Measurements from ENCODE around the gene PWP2.
A peak's percentile ranks its signal among the peaks of the same experiment; 100 is the strongest.
"Not testable (repeated sequence)": the region's sequence is repeated elsewhere in the genome, so short reads cannot be mapped to it uniquely, and the experiment has no call there.

PWP2 gene

DNA sequence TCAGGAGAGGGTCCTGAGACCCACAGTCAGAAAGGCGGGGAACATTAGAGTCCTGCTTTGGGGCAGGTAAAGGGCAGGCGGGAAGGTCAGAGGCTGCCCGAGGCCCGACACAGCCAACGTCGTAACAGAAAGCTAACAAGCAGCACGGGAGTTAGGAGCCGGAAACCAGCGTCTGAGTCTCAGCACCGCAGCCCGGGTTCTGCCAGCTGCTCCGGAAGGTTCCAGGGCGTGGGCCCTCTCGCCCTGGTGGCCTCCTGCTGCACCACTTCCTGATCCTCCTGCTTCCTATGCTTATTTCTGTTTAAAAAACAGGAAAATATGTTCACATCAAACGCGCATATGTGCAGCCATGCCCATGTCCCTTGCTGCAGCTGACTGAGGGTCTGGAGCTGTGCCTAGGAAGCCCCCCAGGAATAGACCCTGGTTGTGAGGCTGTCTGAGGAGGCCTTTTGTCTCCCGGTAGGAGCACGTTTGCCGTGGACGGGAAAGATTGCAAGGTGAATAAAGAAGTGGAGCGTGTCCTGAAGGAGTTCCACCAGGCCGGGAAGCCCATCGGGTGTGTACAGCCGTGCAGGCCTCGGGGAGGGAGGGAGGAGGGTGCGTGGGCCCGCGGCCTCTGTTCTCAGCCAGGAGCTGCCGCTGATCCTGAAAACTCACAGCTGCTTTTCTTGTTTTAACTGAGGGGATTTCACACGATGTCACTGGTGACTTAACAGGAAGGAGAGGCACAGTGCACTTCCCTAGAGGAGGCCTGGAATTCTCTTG, 32.8 kb downstream of the PWP2 start:
- not testable (repeated sequence) for DNase-seq

DNA sequence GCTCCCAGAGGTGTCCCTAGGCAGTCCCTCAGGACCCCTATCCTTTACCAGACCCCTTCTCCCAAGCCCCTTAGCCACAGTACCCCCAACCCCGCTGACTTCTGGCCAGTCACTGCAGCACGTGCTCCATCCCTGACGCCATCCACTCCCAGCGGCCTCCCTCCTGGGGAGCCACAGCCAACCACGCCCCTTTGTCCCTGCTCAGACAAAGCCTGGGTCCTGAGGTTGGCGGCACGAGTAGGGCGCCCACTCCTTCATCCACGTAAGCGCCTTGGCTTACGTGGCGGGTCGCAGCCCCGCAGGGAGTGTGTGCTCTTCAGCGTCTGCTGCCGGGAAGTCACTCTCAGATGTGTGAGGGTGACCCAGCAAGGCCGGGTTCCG, 33.3 kb downstream of the PWP2 start:
- not testable (repeated sequence) for DNase-seq

DNA sequence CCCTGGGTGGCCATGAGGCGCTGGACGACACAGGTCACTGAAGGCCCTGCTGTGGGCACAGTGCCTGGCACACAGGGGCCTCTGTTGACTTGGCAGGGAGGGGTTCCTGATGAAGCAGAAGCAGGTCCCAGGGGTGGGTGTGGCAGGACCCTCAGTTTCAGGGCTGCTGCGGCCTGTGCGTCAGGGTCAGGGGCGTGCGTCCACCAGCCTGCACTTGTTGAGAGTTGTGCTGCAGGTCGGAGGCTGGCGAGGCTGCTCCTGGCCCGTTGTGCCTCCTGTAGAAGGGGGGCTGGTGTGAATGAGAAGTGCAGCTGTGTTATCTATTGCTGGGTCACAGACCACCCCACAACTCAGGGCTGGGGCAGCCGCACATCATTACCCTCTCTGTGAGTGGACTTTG, 35.3 kb downstream of the PWP2 start:
- DNase-seq, result not testable (repeated sequence)

DNA sequence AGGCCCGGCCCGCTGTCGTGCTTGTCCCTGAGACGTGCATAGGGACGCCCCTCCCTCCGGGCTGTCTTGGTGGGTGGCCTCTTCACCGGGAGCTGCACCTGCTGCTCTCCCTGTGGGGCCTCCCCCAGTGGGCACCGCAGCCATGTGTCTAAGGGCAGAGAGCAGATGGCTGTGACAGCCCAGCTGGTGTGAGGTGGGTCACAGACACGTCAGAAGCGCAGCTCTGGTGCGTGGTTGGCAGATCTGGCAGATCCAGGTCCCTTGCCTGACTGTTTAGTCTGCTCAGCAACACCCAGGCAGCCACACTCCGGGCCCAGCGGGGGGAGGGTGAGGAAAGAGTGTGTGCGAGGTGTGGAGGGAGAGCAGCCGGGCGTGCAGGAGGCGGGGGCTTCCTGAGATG, 36.2 kb downstream of the PWP2 start:
- DNase-seq, result not testable (repeated sequence)

DNA sequence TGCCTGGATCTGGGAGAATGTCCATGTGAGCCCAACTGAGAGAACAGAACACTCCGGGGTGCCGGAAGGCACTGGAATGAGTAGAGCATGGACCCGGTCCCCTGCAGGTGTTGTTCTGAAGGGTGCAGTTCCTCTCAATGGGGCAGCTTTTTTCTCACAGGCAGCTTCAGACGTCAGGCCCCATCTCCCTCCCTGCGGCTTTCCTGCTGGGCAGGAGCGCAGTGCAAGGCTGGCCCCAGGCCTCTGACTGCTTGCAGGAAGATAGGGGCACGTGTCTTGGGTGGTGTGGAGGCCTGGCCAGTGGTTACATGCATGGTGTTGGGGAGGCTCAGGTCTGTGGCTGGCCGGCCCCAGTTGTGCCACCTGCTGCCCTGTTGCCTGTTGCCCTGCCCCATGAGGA, 36.8 kb downstream of the PWP2 start:
- not testable (repeated sequence) for DNase-seq

DNA sequence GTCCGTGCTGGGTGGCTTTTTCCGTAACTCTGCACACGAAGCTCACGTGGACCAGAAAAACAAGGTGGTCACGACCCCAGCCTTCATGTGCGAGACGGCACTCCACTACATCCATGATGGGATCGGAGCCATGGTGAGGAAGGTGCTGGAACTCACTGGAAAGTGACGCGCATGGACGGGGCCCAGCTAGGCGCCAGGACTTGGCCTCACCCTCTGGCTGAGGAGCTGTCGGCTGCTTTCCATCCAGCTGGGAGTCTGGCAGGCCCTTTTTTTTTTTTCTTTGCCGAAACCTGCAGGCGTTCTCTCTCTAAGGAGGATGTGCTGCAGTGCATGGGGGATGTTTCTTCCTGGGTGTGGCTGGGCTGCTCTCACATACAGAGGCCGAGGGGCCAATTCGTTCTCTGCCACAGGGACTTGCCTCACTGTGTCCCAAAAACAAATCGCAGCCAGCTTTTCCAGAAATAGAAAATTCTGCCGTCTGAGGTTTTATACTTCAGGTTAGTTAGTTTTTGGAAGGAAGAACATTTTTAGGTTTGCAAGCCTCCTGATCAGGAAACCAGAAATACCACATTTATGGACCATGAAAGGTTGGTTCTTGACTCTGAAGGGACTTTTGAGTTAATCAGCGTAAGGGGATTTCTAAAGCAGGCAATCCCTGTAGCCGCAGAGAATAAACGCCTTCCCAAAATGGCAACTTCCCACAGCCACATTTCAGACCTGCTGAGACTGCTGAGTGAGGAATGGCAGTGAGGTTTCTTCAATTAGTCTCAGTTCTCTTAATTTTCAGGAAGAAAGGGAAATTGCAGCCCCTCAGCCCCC, 37.8 kb downstream of the PWP2 start:
- not testable (repeated sequence) for DNase-seq

DNA sequence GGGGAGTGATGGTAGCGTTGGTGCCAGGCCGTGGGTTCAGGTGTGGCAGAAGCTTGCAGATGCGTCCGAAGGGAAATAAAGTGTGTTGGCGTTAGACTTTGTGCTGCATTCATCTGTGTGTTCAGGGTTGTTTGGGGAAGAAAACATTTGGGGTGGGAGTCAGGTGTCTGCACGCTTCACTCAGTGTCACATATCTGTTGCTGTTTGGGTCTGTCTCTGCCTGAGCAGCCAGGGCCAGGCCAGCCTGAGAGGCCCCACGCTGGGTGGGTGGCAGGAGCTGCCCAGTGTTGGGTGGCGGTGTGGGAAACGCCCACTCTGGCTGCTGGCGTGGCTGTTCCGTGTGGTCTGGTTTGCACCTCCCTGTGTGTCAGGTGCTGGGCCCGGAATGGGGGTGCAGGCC, 38.4 kb downstream of the PWP2 start:
- DNase-seq, result not testable (repeated sequence)

DNA sequence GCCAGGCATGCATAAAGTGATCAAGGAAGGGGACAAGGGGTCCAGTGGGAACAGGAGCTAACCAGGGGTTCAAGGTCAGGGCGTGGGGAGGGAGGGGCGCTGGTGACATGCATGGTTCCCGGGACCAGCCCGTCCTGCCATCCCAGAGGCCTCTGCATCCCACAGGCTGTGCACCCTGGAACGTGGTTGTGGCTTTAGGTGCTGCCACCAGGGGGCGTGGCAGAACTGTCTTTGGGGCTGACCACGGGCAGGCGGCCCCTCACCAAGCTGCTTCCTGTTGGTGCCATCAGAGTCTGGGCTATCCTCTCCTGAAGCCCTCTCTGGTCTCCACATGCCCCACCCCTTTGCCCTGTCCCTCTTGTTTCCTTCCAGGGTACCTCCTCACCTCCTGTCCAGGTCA, 39.9 kb downstream of the PWP2 start:
- not testable (repeated sequence) for DNase-seq

DNA sequence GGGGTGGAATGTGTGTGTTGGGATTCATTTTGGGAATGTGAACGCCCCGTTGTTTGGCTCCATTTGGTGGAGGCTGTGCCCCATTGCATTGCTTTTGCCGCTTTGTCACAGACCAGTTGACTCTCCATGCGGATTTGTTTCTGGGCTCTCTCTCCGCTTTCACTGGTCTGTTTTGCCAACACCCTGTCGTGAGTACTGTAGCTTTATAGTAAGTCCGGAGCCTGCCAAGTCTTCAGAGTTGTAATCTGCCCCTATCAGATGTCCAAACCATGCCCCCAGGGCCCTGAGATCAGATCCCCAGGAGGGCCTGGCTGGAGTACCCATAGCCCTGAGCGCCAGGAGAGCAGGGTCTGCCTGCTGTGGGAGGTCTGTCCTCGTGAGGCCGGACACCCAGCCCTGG, 43.1 kb downstream of the PWP2 start:
- not testable (repeated sequence) for DNase-seq

DNA sequence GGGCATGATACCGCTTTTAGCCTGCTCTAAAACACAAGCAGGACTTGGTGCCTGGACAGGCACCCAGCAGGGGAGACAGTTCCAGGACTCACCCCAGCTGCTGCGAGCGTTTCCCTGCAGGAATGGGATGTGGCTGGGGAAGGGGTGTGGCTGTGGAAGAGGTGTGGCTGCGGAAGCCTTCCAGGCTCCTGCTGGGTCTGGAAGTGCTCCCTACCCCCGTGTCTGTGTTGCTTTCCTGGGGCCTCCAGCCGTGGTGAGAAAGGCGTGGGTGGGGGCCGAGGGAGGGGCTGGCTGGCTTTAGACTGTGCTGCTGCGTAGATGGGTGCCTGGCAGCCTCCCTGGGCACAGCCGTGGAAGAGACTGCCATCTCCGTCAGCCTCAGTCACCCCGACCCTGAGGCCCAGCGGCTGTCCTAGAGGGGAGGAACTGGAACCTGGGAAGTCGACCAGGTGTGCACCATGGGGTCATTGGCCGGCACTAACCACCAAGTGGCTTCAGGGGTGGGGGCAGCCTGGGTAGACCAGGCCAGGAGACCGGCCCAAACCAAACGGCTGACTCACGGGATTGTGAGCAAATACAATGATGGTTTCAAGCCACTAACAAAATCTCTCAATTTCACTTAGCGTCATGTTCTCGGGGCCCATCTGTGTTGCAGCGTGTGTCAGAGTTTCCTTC, 46.2 kb downstream of the PWP2 start:
- DNase-seq, result not testable (repeated sequence)

DNA sequence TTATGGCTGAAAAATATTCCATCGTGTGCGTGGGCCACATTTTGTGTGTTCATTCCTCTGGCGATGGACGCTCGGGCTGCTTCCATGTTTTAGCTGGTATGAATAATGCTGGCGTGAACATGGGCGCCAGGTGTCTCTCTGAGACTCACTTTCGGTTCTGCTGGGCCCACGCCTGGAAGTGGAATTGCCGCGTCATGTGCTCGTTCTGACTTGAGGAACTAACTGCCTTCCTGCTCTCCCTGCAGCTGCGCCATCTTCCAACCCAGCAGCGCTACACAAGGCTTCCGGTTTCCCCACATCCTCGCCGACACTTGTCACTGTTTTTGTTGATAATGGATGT, 46.7 kb downstream of the PWP2 start:
- peak; percentile 32 for DNase-seq

DNA sequence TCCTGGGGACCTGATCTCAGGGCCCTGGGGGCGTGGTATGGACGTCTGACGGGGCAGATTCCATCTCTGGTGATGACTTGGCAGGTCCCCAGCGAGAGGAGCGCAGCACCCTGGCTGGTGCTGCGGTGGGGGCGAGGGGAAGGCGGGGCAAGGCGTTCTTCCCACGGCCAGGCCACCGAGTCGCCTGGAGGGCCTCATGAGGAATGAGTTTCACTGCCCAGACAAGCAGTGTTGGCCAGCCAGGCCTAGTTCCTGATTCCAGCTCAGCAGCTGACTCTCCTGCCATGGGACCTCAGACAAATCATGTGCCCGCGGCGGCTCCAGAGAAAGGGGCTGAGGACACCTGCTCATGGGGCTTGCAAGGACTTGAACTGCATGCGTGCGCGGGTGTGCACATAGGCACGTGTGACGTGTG, 47.6 kb downstream of the PWP2 start:
- DNase-seq, result not testable (repeated sequence)

DNA sequence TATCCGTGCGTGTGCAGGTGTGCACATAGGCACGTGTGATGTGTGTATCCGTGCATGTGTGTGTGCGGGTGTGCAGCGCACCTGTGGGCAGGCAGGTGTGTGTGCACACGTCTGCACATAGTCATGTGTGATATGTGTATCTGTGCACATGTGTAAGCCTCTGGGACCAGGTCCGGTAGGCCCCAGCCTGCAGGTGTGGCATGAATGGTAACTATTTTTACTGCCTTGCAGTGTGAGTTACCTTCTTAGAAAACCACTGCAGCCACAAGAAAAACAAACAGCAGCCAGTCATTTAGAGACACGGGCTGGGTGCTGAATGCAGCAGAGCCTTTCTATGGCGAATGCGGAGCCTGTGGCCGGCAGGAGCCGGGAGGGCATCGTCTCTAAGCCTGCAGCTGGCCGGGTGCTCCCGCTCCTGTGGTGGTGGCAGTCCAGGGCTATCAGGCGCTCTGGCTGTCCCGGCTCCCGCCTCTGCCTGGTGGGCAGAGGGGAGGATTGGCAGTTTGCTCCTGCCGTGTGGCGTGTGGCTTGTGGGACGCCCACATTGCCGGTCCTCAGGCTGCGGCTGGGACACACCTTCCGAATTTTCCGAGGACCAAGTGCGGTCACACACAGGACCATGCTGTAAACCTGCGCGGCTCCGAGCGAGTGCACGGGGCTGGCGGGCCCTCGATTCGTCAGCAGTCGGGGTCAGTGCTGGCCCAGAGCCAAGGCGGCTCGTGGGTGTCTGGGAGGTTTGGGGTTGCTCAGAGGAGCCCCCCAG, 48.2 kb downstream of the PWP2 start:
- not testable (repeated sequence) for DNase-seq

DNA sequence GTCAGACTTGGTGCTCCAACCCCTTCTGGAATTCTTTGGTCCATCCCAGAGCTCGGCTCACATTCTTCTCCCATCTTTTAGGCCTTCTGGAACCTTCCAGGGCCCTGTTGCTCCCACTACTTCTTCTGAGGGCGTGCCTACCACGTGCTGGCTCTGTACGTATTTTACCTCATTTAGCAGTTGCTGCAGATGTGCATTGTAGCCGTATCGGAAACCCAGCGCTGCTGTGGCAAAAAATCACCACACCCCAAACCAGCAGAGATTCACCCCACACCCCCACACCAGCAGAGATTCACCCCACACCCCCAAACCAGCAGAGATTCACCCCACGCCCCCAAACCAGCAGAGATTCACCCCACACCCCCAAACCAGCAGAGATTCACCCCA, 48.8 kb downstream of the PWP2 start:
- DNase-seq, result not testable (repeated sequence)

DNA sequence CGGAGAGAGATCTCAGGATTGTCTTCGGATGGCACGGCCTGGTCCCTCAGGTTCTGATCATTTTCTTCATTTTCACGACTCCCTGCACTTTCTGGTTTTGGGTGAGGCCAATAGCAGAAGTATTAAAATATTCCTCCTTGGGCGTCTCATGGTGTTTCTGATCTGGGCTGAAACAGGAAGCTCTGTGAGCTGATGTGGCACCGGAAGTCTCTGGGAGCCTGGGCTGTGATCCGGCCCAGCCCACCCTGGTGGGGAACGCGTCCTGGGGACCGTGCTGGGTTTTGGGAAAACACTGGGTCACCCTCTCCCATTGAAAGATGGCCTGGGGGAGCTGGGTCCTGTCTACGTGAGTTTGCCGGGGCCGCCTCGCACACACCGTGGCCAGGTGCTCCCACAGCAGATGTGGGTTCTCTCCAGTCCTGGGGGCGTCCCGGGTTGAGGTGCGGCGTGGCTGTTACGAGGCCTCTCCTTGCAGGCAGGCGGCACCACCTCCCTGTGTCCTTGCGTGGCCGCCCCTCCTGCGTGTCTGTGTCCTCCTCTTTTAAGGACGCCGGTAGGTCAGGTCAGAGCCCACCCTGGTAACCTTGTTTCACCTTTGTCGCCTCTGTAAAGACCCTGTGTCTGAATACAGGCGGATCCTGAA, 50.4 kb downstream of the PWP2 start:
- DNase-seq, result not testable (repeated sequence)

DNA sequence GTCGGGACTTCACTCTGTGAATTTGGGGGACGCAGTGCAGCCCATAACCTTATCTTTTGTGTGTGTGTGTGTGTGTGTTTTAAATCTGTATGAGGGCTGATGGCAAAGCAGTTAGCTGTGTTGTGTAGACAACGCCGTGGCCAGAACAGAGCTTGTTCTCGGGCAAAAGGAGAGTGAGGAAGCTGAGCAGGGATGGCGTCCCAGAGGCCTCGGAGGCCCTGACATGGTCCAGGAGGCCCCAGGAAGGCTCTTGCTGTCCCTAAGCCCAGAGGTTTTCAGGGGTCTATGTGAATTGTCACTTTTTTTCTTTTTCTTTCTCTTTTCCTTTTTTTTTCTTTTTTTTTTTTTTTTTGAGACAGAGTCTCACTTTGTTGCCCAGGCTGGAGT, 50.9 kb downstream of the PWP2 start:
- not testable (repeated sequence) for DNase-seq

DNA sequence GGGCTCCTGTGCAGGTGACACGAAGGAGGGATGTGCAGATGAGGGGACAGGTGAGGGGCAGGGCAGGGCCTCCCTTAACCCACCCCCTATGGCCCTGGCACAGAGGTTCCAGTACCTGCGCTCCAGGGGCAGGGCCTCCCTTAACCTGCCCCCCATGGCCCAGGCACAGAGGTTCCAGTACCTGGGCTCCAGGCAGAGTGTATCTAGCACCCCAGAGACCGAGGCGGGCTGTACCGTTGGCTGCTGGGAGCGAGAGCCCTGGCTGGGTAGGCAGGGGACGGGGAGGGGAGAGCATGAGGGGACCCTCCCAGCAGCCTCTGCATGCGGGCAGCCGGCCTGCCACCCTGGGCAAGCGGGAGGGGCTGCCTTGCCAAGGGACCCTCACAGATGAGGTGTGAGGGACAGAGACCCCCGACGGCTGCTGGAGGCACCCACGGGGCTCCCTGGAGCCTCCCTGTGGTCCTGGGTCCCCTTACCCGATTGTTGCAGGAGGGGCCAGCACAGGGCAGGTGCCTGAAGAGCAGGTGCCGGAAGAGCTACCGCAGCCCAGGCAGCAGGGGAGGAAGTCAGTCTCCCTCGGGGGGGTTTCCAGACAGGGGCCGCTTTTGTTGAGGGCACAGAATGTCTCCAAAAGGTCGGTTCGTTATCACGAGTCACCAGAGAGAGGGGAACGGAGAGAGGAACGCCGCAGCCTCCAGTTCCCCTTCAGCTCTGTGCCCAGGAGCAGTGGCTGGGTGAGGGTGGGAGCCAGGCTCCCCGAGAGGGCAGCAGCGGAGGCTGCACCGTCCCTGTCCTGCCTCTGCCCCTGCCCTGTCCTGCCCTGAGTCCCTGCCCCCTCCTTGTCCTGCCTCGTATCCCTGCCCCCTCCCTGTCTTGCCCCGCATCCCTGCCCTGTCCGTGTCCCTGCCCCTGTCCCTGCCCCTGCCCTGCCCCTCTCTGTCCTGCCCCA, 52.4 kb downstream of the PWP2 start:
- not testable (repeated sequence) for DNase-seq

DNA sequence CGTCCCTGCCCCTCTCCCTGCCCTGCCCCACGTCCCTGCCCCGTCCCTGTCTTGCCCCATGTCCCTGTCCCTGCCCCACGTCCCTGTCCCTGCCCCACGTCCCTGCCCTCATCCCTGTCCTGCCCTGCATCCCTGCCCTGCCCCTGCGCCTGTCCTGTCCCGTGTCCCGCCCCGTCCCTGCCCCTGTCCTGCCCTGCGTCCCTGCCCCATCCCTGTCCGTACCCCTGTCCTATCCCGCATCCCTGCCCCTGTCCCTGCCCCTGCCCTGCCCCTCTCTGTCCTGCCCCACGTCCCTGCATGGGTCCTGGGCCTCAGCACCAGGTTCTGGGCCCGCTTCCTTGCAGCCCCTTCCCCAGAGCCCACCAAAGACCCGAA, 53.1 kb downstream of the PWP2 start:
- DNase-seq, result not testable (repeated sequence)

DNA sequence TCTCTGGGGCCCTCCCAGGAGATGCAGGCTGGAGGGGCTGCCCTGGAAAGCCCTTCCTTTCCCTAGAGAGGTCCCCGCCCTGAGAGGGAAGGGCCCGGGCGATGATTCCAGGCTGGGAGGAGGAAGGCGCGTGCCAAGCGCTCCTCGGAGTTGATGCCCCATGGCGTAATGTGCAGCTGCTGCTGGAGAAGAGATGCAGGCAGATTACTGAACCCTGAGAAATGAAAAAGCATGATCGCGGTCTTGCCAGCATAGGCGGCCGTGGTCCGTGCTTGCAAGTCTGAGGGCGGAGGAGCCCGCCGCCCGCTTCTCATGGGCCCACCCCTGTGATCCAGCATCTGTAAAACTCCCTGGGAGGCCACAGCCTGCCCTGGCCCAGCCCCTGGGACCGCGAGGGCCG, 53.6 kb downstream of the PWP2 start:
- DNase-seq, result not testable (repeated sequence)

DNA sequence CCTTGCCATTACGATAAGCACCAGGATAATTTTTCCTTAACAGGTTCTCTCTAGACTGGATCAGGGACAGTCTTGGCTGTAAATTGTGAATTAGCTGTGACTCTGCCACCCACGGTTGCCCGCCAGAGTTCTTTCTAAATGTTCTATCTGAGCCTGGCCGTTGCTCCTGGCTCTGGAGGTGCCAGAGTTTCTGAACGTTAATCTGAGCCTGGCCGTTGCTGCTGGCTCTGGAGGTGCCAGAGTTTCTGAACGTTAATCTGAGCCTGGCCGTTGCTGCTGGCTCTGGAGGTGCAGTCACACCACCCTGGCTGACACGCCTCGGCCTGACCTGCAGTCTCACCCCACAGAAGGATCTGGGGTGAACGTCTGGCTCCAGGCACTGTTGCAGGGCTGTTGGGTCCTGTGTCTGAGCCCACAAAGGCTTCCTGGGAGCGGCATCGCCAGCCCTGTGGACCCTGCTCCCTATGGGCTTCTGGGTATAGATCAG, 56.0 kb downstream of the PWP2 start:
- not testable (repeated sequence) for DNase-seq

DNA sequence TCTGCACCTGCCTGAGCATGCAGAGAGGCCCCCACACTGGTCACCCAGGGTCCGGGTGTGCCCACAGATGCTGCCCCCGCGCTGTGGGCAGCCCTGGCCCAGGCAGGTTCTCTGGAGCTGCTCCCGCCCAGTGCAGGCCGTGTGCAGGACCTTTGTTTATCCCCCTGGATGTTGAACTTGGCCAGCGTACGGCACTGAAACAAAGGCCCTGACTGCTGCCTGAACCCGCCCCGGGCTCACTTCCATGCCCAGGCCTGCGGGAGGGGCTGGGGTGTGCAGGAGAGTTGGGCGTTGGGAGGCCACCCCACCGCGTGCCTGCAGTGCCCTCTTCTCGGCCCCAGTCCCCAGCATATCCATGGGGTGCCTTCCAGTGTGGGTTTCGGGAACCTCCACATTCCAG, 58.7 kb downstream of the PWP2 start:
- DNase-seq, result not testable (repeated sequence)
